T-helper 1 cell treated with Interleukin-12 subunit alpha and Interleukin-12 subunit beta and Interleukin-4 antibody, amounts not matched to agents 30 ng/mL and 1 ng/mL, for 36 hours (primary cell): ENCODE measurements around the gene PLCZ1. TPM values are rescaled to one million over a fixed set of nuclear protein-coding genes. Genes with fewer than 3 reads are reported as not detected.
"Not testable (repeated sequence)": the region's sequence is repeated elsewhere in the genome, so short reads cannot be mapped to it uniquely, and the experiment has no call there.

Experiments
- intact Hi-C: fragments of 100-400 bp; cut with micrococcal nuclease; formaldehyde crosslinking; loops from one replicate; pipeline ENCODE4 v1.15.1; 2024
- total RNA-seq: library from RNA; stranded (reverse); gene quantifications from 2 replicates; pipeline ENCODE4 v1.2.3, GENCODE V29; 2022

The PLCZ1 gene, protein sequence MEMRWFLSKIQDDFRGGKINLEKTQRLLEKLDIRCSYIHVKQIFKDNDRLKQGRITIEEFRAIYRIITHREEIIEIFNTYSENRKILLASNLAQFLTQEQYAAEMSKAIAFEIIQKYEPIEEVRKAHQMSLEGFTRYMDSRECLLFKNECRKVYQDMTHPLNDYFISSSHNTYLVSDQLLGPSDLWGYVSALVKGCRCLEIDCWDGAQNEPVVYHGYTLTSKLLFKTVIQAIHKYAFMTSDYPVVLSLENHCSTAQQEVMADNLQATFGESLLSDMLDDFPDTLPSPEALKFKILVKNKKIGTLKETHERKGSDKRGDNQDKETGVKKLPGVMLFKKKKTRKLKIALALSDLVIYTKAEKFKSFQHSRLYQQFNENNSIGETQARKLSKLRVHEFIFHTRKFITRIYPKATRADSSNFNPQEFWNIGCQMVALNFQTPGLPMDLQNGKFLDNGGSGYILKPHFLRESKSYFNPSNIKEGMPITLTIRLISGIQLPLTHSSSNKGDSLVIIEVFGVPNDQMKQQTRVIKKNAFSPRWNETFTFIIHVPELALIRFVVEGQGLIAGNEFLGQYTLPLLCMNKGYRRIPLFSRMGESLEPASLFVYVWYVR
- not detected in 2 replicates for total RNA-seq

DNA sequence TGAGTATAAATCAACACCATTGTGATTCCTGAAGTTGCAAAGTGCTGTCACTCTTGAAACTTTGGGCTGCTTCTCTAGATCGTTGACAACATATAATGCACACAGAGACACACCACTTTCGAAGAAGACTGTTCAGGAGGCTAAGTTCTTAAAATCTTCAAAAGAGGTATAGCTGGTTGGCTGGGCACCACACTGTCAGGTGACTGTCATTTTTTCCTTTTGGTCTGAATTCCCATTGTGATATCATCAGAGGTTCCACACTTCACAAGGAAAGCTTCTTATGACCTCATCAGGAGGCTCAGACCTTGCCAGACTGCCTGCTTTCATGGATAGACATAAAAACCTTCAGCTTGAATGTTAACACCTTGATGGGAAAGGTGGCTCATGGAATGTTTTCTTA, at the start of gene PLCZ1, which contains the start of gene CAPZA3:
Gene PLCZ1, minus strand, starts transcription at position 194 of the 400 bp plus-strand sequence. CDS start 641 bp downstream, outside the sequence.
Gene CAPZA3, plus strand, starts transcription at position 301 of the 400 bp plus-strand sequence. CDS start 150 bp downstream, outside the sequence.
- intact Hi-C loops = no loop called here

DNA sequence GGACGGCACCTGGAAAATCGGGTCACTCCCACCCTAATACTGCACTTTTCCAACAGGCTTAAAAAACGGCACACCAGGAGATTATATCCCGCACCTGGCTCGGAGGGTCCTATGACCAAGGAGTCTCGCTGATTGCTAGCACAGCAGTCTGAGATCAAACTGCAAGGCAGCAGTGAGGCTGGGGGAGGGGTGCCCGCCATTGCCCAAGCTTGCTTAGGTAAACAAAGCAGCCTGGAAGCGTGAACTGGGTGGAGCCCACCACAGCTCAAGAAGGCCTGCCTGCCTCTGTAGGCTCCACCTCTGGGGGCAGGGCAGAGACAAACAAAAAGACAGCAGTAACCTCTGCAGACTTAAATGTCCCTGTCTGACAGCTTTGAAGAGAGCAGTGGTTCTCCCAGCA, 47.7 kb upstream of the PLCZ1 start:
- intact Hi-C loops = not testable (repeated sequence)

DNA sequence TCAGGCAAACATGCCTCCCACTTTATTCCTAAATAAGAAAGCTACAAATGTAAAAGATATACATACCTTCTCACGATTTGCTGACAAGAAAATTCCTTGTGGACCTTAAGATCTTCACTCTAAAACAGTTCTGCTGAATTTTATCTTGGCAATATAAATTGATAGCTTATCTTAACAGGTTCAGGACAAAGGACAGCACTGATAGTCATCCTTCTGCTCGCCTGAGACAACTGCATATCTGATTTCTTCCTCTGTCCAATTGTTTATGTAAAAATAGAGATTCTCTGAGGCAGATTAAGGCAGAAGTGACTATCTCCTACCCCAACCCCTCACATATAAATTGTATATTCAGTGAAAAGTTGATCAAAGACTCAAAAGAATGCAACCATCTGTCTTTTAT, 45.0 kb upstream of the PLCZ1 start:
- intact Hi-C loops = no loop called here

DNA sequence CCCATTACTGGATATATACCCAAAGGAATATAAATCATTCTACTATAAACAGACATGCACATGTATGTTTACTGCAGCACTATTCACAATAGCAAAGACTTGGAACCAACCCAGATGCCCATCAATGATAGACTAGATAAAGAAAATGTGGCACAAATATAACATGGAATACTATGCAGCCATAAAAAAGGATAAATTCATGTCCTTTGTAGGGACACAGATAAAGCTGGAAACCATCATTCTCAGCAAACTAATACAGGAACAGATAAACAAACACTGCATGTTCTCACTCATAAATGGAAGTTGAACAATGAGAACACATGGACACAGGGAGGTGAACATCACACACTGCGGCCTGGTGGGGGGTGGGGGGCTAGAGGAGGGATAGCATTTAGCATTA, 28.7 kb upstream of the PLCZ1 start:
- intact Hi-C loops = not testable (repeated sequence)

DNA sequence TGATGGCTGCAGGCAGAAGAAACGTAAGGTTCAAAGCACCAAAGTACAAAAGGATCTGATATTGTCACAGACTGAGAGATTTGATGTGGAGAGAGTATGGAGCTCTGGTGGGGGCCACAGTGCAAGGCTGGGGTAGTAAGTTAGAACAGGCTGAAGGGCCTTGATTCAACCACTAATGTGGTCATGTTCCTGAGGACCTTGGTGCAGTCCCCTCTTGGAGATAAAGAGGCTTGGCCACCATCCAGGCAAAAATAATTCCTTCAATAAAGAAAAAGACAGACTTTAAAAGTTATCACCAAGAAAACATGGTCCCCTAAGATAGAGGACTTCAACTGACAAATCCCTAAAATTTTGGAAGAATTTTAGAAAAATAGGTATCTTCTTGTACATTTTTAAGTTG, 17.5 kb upstream of the PLCZ1 start:
- intact Hi-C loops = no loop called here

DNA sequence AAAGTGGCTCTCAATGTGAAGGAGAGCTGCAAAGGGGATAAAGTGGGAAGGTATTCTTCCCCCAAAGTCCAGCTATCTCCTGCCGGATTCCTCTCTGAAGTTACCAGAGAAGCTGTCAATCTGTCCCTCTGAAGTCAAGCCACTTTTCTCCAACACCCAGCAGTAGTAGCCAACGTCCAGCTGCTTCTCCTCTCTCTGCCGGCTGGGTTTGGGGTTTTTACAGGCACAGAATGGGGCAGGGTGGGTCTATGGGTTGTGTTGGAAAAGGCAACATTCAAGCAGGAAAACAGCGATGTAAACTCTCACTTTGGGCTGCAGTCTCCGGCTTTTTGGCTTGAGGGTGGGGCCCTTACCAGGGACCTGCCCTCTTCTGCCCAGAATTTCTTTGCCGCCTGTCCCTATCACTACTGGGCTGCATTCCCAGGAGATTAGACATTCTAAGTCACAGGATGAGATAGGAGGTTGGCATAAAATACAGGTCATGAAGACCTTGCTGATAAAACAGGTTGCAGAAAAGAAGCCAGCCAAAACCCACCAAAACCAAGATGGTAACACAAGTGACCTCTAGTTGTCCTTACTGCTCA, 16.4 kb upstream of the PLCZ1 start:
- intact Hi-C loops = no loop called here

DNA sequence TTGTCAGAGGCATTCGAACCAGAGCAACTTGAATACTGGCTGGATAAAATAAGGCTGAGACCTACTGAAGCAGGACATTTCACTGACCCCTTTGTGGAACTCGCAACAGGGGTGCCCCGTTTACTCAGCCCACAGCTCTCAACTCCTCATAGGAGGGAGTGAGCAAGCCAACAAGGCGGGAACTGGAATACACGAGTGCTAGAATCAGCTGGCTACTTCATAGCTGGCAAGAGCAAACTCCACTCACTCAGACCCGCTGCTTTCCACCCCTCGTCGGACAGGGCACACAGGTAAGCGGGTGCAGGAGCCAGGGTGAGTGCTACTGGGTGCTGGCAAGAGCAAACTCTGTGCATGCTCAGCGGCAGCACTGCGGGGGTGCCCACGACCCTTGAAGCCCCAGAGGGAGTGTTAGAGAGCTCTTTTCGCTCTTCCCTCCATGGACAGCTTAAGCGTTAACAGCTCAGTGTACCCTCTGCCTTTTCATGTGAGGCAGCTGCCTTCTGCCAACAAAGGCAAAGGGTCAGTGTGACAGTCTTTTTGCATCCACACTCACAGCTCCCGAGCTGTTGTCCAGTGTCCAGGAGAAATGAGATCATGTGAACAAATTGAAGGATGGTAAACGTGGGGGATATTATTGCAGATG, 15.8 kb upstream of the PLCZ1 start:
- intact Hi-C loops = no loop called here

DNA sequence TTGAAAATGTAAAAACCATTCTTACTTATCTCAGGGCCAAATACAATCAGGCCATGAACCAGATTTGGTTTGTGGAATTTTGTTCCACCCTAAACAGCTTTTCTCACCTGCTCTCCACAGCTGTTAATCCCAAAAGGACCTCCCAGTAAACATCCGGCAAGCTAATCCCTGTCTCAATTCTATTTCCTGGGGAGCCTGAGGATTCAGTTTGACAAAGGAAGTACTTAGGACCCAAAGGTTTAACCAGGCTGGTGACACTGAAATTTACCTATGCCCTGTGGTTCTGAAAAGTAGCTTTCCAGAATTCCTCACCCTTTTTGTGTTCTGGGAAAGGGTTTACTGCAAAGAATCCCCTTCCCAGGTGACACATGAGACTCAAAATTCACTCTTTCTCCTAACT, 15.1 kb upstream of the PLCZ1 start:
- intact Hi-C loops = no loop called here

DNA sequence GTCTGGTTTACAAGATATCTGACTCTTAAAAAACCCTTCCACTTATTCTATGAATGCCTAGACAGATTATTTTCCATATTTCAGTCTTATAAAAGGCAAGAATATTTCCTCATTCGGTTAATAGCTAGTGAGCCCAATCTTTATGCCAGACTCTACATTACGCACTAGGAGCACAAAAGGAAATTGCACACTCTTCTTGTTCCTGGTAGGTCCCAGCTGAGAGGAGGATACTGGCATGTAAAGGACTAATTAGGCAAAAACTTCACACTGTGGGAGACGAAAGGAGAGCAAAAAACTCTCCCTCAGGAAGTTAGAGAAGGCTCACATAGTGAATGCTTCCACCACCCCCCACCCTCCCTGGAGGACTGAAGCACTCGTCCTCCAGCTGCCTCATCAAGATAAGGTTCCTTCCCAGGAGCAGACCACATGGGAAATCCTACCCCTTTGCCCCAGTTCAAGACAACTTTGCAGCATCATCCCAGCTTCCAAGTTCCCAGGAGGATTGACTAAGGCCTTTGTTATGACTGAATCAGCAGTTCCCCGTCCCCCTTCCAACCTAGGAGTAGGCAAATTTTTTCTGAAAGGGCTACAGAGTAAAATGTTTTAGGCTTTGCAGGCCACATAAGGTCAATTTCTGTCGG, 14.6 kb upstream of the PLCZ1 start:
- intact Hi-C loops = no loop called here

DNA sequence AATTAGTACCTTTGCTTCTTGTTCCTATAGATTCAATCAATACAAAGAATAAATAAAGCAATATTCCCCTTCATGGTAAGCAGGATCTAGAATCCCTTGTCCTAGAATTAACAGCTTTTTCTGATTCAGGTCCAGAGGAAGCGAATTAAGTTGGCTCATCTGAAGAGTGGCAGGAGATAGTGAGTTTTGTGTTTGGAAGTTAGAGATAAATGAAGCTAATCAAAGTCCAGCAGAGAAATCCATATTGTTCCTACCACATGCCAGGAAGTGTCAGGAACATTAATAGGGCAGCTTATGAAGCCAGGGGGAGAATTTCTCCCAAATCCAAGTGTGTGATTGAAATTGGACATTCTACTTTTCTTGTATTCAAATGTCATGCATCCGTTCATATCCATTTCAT, 14.1 kb upstream of the PLCZ1 start:
- intact Hi-C loops = no loop called here

DNA sequence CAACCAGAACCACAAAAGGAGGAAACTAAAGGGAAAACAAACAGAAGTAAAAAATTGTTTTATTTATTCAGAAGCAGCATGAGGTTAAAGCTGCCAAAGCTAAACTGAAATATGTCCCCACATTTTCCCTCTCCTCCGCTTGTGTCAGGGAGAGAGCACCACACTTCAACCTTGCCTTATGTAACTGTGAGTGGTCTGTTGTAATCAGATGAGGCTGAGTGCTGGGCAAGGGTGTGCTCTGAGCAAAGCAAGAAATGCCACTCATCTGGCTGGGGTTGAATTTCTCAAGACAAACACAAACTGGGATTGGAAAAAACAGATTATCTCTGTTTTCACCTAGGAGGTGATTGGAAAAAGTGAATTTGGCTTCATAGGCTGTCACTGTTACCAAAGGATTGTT, 12.3 kb upstream of the PLCZ1 start:
- intact Hi-C loops = no loop called here

DNA sequence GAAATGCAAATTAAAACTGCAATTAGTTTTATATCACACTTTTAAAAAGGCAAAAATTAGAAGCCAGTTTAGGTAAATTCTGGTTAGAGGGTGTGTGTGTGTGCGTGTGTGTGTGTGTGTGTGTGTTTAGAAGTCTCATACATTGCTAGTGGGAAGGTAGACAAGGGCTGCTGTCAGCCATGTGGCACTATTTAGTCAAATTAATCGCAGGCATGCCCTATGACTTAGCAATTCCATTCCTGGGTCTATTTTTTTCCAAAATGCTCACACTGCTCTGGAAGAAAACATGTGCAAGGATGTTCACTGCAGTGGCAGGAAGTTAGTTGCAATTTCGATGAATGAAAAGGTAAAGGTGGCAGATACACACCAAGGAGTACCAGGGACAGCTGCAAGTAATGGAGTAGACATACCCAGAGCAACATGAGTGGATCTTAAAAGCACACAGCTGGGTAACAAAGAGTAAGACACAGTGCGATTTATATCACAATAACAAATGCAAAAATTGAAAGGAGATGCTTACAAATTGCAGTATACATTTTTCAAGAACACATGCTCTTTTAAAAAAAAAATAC, 11.7 kb upstream of the PLCZ1 start:
- intact Hi-C loops = no loop called here

DNA sequence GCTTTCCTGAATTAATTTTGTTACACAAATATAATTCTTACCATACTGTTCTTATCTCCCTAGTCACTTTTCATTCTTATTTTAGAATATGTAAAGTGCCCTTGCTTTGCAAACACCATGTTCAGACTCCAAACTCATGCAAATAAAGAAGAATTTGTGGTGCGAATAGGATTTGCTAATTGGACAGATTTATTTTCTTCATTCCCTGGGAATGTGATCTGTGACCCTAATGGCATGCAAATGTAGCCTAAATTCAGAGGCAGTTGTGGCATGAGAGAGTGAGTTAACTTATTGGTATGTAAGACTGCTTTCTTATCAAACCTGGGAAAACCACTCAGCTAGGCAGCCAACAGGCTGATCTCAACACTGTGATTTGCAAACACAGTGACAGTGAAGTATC, 10.1 kb upstream of the PLCZ1 start:
- intact Hi-C loops = no loop called here

DNA sequence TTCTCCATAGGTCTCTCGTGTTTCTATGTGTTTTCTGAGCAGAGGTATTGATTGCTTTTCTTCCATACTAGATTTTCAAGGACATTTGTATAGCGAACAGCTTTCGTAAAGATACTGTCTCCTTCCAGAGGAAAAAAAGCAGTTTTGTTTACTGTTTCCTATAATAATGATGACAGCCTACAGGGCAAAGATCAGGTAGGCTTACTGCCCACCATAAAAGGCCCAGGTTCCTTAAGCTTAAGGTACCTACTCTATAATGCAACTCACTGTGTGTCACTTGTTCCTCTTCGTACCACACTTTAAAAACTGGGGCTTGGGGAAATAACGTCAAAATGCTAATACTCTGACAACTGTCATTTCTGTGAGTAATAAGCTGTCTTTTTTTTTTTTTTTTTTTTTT, 6.7 kb downstream of the PLCZ1 start:
- intact Hi-C loops = no loop called here

DNA sequence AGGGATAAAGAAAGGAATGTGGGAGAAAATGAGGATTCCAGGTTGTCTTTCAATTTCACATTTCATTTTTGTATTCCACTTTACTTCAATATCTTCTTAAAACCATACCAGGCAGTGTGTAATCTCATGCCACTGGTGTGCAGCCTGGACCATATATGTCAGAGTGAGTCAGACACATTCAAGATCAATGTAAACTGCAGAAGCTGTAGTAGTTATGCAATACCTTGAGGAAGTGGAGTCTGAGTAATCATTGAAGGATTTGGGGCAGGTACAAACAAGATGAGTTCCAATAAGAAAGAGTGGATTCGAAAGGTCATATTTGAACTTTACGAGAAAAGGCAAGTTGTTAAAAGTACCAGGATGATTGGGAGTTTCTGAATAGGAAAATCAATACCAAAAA, 14.1 kb downstream of the PLCZ1 start:
- intact Hi-C loops = no loop called here

DNA sequence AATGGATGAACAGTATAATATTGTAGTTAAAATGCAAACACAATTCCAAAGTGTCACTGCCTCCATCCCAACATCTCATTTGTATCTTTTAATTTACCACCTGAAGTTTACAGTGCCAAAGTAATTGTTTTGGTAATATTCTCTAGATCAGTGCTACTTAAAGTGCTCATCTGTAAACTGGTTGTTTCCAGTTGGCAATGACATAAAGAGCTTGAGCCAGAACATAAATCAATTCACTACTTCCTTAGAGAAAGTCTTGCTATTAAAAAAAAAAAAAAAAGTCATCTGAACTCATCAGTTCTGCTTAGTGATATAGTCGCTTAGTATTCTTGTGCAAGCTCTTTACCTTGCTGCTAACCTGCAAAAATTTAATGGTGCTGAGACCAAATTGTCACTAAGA, 16.4 kb downstream of the PLCZ1 start:
- intact Hi-C loops = no loop called here

DNA sequence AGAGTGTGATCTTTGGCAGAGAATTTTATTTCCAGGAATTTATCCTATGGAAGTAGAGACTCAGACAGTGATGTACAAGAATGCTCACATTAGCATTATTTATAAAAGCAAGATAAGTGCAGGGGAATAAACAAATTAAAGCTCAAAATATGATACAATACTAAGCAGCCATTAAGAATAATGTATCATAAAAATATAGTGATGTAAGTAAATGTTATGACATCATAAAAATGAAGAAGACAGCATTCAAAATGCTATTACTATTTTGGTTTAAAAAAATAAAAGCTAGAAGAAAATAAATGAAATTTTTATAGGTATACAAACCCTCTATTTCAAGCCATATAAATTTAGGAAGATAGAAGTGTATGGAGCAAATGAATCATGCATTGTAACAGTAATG, 17.1 kb downstream of the PLCZ1 start:
- intact Hi-C loops = no loop called here

DNA sequence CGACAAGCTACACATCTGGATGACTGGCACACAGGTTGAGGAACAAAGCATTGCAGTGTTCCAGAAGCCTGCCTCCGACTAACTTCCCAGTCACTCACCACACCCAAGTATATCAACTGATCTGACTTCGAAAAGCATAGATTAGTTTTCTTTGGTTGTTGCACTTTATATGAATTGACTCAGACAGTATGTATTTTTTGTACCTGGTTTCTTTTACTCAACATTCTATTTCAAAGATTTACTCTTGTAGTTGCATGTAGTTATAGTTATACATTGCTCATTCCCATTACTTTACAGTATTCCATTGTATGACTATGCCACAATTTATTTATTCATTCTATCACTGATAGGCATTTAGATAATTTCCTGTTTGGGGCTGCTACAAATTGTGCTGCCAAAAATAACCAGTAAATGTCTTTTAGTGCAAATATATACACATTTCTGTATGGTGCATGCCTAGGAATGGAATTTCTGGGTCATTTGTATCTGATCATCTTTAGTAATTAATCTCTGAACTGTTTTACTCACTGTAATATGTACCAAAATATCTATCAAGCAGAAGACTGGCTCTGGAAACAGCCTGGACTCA, 17.8 kb downstream of the PLCZ1 start:
- intact Hi-C loops = no loop called here

DNA sequence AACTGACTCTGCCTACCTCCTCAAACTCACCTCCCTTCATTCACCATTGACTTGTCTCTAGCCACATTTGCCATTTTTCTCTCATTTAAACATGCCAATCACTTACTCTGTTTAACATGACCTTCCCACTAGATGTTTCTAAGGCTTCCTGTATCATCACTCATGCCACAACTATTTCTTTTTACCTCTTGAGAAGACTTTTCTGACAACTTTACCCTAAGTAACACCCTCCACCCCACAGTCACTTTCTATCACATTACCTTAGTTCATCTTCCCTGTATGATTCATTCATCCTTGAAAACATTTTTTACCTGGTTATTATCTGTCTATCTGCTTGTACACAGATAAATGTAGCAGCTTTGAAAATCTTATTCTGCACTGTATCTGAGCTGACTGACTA, 19.4 kb downstream of the PLCZ1 start:
- intact Hi-C loops = no loop called here

DNA sequence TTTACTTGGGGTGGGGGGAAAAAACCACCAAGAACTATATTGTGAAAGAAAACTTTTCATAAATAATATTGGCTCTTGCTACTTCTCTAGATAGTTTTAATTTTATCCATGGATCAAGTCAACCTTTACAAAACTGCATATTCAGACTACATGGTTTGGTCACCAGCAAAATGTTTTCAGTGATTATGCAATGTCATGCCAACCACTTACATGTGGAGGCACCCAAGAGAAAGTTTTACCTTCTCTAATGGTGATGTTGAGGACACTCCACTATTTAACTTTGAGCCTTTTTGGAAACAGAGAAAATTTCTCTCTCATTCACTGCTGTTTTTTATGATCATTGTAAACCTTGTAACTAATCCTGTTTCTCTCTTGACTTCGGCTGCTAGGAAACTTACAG, 21.6 kb downstream of the PLCZ1 start:
- intact Hi-C loops = no loop called here

DNA sequence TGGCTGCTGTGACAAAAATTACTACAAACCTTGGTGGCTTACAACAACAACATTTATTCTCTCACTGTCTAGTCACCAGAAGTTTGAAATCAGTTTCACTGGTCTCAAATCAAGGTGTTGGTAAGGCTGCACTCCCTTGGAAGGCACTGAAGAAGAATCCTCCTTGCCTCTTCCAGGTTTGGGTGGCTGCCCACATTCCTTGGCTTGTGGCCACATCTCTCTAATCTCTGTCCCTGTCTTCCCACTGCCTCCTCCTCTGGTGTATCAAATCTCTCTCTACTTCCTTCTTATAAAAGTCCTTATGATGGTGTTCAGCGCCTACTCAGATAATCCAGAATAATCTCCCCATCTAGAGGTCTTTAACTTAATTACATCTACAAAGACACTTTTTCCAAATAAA, 31.0 kb downstream of the PLCZ1 start:
- intact Hi-C loops = no loop called here
